HFF-Myc (cell line): ENCODE measurements around the gene PTP4A1.

Experiments
- DNase-seq: peaks from one replicate; pipeline ENCODE4 v3.0.0-alpha.2; 2011; ENCODE audit warnings: low read depth; ENCODE audit errors: extremely low read depth
- H3K4me3 ChIP-seq: replicated peaks from 2 replicates; pipeline ENCODE4 v1.5.1; 2011; ENCODE audit warnings: low read depth, mild to moderate bottlenecking, control low read depth, low read length
- TF ChIP-seq, protein P1 (sequence below): IDR thresholded peaks from 2 replicates; pipeline ENCODE4 v1.5.1; 2012; ENCODE audit warnings: mild to moderate bottlenecking, low read depth, low read length, control low read depth; ENCODE audit errors: missing control alignments

Gene PTP4A1

GRCh38 chr6:63543001-63543400, 29.3 kb upstream of the PTP4A1 start:
- TF ChIP-seq, protein P1, sequence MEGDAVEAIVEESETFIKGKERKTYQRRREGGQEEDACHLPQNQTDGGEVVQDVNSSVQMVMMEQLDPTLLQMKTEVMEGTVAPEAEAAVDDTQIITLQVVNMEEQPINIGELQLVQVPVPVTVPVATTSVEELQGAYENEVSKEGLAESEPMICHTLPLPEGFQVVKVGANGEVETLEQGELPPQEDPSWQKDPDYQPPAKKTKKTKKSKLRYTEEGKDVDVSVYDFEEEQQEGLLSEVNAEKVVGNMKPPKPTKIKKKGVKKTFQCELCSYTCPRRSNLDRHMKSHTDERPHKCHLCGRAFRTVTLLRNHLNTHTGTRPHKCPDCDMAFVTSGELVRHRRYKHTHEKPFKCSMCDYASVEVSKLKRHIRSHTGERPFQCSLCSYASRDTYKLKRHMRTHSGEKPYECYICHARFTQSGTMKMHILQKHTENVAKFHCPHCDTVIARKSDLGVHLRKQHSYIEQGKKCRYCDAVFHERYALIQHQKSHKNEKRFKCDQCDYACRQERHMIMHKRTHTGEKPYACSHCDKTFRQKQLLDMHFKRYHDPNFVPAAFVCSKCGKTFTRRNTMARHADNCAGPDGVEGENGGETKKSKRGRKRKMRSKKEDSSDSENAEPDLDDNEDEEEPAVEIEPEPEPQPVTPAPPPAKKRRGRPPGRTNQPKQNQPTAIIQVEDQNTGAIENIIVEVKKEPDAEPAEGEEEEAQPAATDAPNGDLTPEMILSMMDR, result no peak
- no peak overlapping the region for H3K4me3 ChIP-seq
- no peak for DNase-seq

DNA sequence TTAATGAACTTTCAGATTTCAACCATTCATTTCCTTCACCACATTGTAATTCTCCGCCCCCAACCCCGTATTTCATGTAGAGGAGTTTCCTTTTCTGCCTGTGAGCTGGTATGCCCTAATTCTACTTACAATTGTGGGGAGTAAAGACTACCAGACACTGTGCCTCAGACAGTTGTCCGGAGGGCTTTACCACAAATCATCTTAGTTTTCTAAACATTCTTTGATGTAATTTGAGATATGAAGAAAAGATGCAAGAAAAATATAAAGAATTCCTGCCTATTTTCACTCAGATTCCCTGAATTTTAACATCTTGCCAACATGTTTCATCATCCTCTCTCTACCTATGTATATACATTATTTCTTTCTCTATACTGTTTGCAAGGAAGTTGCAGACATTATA, 28.3 kb upstream of the PTP4A1 start:
- H3K4me3 ChIP-seq, result no peak overlapping the region
- TF ChIP-seq, protein P1, result no peak
- DNase-seq, result no peak

GRCh38 chr6:63546236-63546635, 26.0 kb upstream of the PTP4A1 start:
- no peak for DNase-seq
- TF ChIP-seq, protein P1, result no peak
- H3K4me3 ChIP-seq, result no peak overlapping the region

GRCh38 chr6:63546697-63547096, 25.6 kb upstream of the PTP4A1 start:
- no peak overlapping the region for H3K4me3 ChIP-seq
- TF ChIP-seq, protein P1, result no peak
- no peak for DNase-seq

DNA sequence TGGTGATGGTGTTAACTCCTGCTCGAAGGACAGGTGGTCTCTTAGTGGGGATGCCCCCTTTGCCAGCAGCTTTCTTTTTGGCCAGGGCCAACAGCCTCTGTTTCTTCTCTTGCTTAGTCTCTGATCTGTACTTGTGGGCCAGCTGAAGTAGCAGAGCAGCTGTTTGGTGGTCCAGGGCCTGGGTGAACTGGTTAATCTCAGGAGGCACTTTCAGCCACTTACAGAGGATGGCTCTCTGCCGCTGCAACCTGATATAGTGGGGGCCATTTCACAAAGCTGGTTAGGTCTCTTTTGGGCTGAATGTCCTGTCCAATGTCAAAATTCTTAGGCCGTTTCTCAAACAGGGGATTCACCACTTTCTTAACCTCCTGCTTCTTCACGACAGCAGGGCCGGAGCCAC, 23.2 kb upstream of the PTP4A1 start:
- no peak for DNase-seq
- no peak overlapping the region for H3K4me3 ChIP-seq
- TF ChIP-seq, protein P1, result no peak

DNA sequence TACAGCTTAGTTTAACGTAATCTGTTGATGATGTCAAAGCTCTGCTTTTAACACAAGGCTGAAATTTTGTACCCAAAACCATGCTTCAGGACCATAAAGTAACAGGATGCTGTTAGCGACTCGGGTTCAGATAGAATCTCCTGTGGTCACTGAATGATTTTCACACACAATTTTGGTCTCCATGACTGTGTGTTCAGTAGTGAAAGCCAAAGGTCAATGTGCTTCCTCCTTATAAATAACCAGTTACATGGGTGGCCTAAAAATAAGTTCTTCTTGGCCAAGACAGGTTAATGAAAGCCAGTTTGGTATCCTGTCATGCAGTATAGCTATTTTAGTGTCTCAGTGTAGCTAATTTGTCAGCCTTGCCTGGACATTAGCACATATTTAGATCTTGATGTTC, 19.1 kb upstream of the PTP4A1 start:
- no peak for DNase-seq
- no peak overlapping the region for H3K4me3 ChIP-seq

DNA sequence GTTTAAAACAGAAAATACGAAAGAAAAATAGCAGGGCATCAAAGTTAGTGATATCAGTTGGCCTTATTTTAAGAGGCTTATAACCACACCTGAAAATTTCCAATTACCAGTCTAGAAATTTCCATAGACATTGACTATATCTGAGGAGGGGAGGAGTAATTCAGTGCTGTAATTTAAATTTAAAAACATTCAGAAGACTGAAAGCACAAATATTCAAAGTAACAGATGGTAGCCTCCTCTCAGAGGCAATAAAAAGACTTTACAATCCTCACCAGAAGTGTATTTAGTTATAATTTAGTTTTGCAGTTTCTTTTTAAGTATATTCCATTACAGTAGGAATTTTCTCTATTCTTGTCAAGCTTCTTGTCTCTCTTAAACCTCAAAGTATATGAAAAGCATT, 18.4 kb upstream of the PTP4A1 start:
- TF ChIP-seq, protein P1, result no peak
- no peak overlapping the region for H3K4me3 ChIP-seq
- no peak for DNase-seq

More for the DNA sequence above, 19.1 kb upstream of the PTP4A1 start:
- TF ChIP-seq, protein P1, result no peak
